Liver (tissue), 3 donors: ENCODE measurements around the gene OSBPL5.

Experiments used
- EGR1 ChIP-seq, 2 donors: IDR thresholded peaks; 2 replicates each; pipeline ENCODE4 v1.6.1; 2016 to 2018; ENCODE audit warnings: antibody characterized with exemption in 2 of 2, low read depth in 2 of 2
- HNF4G ChIP-seq: IDR thresholded peaks from 2 replicates; pipeline ENCODE4 v1.6.1; 2016; ENCODE audit warnings: antibody characterized with exemption
- JUND ChIP-seq, 2 donors: IDR thresholded peaks; 2 replicates each; pipeline ENCODE4 v1.6.1; 2016; ENCODE audit warnings: antibody characterized with exemption in 2 of 2
- RAD21 ChIP-seq, 2 donors: IDR thresholded peaks; 2 replicates each; pipeline ENCODE4 v1.6.1; 2016; ENCODE audit warnings: antibody characterized with exemption in 2 of 2, mild to moderate bottlenecking in 2 of 2
- SP1 ChIP-seq: IDR thresholded peaks from 2 replicates; pipeline ENCODE4 v1.6.1; 2018; ENCODE audit warnings: antibody characterized with exemption, mild to moderate bottlenecking
- TAF1 ChIP-seq: conservative IDR thresholded peaks from 2 replicates; pipeline ENCODE4 v1.6.1; 2016; ENCODE audit warnings: antibody characterized with exemption, mild to moderate bottlenecking
- YY1 ChIP-seq: IDR thresholded peaks from 2 replicates; pipeline ENCODE4 v1.6.1; 2016; ENCODE audit warnings: antibody characterized with exemption, mild to moderate bottlenecking
- TF ChIP-seq, protein P1 (sequence below): fragments of 150-350 bp; IDR thresholded peaks from 2 replicates; pipeline ENCODE4 v1.5.1; 2017; ENCODE audit warnings: improper control_type of control experiment, low read depth, low read length; ENCODE audit not compliant: missing input control
- TF ChIP-seq, protein P2 (sequence below): IDR thresholded peaks from 2 replicates; pipeline ENCODE4 v1.6.1; 2016; ENCODE audit warnings: antibody characterized with exemption
- TF ChIP-seq, protein P3 (sequence below): IDR thresholded peaks from 2 replicates; pipeline ENCODE4 v1.6.1; 2016; ENCODE audit warnings: antibody characterized with exemption, mild to moderate bottlenecking
- donor health status: healthy.
- donor health status: healthy.

DNA sequence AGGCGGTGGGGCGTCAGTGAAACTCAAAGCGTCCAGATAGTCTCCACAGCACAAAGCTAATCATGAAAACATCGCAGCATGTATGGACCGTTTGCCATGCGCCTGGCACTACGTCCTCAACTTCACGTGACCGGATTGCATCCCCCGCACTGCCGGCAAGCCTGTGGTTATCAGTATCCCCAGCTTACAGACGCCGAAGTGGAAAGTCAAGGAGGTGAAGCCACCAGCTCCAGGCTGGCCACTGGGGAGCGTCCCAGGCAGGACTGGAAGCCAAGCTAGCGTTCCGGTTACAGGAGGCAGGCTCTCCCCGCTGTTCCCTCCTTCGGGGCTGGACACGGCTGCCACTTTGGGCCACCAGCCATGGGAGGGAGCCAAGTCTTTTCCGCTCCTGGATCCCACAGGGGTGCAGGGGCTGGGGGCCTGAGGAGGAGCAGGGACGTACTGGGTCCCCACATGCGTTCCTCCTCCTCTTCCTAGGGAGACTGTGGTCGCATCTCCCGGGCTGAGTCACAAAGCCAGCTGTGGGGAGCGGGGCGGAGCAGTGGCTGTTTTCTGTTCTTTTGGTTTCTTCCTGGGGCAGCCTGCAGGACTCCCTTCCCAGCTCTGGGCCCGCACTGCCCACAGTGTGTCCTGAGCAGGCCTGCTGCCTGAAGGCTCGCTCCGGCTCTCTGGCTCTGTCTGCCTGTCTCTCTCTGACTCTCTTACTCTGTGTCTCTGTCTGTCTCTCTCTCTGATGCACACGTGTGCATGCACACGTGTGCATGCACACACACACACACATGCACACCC is 4.3 kb upstream of the OSBPL5 start:
- TF ChIP-seq, protein P1, sequence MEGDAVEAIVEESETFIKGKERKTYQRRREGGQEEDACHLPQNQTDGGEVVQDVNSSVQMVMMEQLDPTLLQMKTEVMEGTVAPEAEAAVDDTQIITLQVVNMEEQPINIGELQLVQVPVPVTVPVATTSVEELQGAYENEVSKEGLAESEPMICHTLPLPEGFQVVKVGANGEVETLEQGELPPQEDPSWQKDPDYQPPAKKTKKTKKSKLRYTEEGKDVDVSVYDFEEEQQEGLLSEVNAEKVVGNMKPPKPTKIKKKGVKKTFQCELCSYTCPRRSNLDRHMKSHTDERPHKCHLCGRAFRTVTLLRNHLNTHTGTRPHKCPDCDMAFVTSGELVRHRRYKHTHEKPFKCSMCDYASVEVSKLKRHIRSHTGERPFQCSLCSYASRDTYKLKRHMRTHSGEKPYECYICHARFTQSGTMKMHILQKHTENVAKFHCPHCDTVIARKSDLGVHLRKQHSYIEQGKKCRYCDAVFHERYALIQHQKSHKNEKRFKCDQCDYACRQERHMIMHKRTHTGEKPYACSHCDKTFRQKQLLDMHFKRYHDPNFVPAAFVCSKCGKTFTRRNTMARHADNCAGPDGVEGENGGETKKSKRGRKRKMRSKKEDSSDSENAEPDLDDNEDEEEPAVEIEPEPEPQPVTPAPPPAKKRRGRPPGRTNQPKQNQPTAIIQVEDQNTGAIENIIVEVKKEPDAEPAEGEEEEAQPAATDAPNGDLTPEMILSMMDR, result no peak
- TF ChIP-seq, protein P2, sequence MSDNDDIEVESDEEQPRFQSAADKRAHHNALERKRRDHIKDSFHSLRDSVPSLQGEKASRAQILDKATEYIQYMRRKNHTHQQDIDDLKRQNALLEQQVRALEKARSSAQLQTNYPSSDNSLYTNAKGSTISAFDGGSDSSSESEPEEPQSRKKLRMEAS, result no peak
- TF ChIP-seq YY1 (no peak), RAD21 (IDR thresholded peaks at IDR 0.05) (no peak), EGR1 (IDR thresholded peaks at IDR 0.05; ENCODE audit: low read depth in 2 of 2) (no peak), SP1 (no peak), HNF4G (no peak), JUND (IDR thresholded peaks at IDR 0.05) (no peak), TAF1 (no peak)
- TF ChIP-seq, protein P3, sequence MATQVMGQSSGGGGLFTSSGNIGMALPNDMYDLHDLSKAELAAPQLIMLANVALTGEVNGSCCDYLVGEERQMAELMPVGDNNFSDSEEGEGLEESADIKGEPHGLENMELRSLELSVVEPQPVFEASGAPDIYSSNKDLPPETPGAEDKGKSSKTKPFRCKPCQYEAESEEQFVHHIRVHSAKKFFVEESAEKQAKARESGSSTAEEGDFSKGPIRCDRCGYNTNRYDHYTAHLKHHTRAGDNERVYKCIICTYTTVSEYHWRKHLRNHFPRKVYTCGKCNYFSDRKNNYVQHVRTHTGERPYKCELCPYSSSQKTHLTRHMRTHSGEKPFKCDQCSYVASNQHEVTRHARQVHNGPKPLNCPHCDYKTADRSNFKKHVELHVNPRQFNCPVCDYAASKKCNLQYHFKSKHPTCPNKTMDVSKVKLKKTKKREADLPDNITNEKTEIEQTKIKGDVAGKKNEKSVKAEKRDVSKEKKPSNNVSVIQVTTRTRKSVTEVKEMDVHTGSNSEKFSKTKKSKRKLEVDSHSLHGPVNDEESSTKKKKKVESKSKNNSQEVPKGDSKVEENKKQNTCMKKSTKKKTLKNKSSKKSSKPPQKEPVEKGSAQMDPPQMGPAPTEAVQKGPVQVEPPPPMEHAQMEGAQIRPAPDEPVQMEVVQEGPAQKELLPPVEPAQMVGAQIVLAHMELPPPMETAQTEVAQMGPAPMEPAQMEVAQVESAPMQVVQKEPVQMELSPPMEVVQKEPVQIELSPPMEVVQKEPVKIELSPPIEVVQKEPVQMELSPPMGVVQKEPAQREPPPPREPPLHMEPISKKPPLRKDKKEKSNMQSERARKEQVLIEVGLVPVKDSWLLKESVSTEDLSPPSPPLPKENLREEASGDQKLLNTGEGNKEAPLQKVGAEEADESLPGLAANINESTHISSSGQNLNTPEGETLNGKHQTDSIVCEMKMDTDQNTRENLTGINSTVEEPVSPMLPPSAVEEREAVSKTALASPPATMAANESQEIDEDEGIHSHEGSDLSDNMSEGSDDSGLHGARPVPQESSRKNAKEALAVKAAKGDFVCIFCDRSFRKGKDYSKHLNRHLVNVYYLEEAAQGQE, result no peak
